GM18517 (cell line): Measurements from ENCODE around the gene MOCOS.
"Not testable (repeated sequence)": the region's sequence is repeated elsewhere in the genome, so short reads cannot be mapped to it uniquely, and the experiment has no call there.

Experiments used
- ATAC-seq: cut with Tn5 transposase; IDR thresholded peaks from one replicate; pipeline ENCODE4 v1.9.1; 2021; ENCODE audit warnings: mild to moderate bottlenecking, moderate library complexity; ENCODE audit not compliant: unreplicated experiment

MOCOS gene, protein sequence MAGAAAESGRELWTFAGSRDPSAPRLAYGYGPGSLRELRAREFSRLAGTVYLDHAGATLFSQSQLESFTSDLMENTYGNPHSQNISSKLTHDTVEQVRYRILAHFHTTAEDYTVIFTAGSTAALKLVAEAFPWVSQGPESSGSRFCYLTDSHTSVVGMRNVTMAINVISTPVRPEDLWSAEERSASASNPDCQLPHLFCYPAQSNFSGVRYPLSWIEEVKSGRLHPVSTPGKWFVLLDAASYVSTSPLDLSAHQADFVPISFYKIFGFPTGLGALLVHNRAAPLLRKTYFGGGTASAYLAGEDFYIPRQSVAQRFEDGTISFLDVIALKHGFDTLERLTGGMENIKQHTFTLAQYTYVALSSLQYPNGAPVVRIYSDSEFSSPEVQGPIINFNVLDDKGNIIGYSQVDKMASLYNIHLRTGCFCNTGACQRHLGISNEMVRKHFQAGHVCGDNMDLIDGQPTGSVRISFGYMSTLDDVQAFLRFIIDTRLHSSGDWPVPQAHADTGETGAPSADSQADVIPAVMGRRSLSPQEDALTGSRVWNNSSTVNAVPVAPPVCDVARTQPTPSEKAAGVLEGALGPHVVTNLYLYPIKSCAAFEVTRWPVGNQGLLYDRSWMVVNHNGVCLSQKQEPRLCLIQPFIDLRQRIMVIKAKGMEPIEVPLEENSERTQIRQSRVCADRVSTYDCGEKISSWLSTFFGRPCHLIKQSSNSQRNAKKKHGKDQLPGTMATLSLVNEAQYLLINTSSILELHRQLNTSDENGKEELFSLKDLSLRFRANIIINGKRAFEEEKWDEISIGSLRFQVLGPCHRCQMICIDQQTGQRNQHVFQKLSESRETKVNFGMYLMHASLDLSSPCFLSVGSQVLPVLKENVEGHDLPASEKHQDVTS

DNA sequence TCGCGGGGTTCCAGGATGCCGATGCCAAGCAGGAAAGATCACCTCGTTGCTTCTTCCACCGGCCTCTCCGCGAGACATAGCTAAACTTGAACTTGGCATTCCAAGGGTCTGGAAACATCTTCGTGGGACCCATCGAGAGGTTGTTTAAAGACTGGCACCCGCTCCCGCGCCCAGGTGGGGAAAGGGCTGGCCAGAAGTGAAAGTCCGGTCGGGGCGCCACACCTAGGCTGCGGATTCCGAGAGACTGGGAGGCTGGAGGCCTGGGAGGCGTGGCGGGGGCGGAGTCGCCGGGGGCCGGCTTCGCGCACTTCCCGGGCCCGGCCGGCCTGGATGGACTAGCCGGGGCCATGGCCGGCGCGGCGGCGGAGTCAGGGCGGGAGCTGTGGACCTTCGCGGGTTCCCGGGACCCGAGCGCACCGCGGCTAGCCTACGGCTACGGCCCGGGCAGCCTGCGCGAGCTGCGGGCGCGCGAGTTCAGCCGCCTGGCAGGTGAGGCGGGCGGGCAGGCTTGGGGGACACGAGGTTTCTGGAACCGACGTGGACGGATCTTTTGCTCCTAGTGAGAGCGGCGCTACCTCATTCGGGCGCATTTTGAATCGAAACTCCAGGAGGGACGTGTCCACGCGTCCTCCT is at the start of gene MOCOS:
TSS of gene MOCOS (plus strand) at position 305 of the 633 bp plus-strand sequence. CDS start at position 348, 43 bp downstream.
- ATAC-seq: no peak

DNA sequence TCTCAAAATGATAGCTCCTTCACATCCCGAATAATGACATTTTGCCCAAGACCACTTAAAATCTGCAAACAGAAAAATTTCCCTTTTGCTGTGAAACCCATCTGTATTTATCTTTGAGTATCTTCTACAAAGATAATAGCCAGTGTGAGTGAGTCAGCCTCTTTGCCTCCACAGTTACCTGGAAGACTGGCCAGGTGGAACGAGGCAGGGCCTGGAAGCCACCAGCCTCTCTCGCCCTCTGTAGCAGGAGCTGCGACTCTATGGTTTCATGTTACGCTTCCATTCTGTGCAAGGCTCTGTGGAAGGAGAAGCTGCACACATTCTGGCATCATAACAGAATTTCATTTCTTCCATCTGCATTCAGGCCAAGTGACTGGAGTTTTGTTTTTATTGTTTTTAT is 48.1 kb upstream of the MOCOS start:
- ATAC-seq: no peak

DNA sequence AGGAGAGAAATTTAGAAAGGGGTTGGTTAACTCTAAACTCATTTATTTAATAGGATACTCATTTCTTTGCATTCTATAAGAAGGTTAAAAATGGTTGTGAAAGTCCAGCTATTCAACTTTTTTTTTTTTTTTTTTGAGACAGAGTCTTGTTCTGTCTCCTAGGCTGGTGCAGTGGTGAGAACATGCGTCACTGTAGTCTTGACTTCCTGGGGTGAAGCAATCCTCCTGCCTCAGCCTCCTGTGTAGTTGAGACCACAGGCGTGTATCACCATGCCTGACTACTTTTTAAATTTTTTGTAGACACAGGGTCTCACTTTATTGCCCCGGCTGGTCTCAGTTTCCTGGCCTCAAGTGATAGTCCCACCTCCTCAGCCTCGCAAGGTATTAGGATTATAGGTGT is 45.7 kb upstream of the MOCOS start:
- no peak for ATAC-seq

DNA sequence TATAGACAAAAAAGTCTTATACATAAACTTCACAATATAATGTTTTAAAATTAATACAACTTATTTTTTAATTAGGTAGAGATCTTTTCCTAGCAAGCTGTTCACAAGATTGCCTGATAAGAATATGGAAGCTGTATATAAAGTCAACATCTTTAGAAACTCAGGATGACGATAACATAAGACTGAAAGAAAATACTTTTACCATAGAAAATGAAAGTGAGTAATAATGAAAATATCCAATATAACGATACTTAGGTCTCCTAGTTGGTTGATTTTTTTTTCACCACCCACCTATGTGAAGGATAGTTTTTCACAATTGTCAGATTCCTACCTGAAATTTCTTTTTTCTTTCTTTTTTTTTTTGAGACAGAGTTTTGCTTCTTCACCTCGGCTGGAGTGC is 44.5 kb upstream of the MOCOS start:
- no peak for ATAC-seq

DNA sequence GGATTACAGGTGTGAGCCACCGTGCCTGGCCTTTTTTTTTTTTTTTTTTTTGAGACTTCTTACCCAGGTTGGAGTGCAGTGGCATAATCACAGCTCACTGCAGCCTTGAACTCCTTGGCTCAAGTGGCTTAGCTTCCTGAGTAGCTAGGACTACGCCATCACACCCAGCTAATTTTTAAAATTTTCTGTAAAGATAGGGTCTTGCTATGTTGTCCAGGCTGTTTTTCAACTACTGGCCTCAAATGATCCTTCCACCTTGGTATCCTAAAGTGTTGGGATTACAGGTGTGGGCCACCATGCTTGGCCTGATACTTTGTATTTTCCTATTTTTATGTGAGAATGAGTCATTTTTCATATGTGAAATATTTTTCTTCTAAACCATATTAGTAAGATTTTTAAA is 43.9 kb upstream of the MOCOS start:
- ATAC-seq: no peak

DNA sequence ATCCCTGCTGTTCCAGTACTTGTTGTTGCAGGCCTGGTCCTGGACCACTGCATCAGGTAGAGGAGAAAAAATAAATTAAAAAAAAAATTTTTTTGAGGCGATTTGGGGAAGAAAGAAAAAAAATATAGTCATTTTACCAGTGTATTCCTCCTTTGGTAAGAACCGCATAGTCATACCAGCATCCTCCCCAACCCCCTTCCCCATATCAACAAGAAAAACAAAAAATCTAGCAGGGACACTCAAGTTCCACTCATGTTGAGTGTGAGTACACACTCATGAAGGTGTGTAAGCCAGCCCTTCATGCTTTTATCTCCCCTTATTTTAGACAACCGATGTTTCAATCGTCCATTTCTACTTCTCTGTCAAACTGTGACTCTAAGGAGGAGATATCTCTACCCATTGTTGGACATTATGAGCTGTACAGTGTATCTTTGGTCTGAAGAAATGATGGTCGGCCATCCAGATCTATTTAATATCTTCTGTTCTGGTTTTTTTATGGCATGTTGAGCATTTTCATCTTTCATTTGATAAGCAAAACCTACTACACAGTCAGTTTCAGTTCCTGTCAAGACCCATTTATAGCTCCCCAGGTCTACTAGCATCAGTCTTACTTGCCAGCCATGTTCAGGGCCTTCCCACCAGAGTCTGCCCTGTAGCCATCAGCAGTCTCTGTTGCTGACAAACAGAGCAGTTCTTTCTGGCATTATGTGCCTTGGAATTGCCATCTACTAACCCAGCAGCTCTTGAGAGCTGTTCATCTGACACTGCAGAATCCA is 37.6 kb upstream of the MOCOS start:
- ATAC-seq: peak; percentile 91

DNA sequence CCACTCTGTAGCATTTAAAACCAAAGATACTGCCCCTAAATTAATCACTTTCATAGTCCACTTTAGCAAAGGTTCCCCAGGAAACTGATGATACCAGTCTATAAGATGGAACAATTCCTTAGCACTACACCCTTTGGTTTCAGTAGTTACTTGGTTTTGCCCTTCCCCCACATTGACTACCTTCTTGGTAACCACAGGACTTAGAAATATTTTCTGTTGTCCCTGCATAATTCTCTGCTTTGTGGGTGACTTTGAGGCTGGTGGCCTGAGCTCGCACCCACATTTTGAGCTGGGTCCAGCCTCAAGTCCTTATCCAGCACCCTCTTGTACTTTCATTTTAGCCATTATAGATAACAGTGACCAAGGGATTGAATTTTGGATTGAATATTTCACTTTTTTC is 34.5 kb upstream of the MOCOS start:
- no peak for ATAC-seq

DNA sequence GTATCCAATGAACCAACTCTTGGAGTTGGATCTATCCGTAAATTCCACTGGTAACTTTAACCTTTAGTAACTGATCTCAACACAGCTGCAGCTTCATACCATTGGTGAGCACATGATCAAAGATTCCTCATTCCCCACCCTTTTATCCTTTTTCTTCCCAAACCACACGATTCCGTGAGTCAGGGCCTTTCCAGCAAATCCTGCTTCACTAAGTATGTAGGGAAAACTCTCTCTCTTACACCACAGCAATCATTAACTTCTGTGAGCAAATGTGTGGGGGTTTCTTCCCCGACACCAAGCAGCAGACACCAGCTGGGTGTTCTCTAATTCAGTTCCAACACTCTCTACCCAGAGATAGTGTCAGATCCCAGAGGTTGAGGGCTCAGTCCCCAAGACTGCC is 34.1 kb upstream of the MOCOS start:
- no peak for ATAC-seq

DNA sequence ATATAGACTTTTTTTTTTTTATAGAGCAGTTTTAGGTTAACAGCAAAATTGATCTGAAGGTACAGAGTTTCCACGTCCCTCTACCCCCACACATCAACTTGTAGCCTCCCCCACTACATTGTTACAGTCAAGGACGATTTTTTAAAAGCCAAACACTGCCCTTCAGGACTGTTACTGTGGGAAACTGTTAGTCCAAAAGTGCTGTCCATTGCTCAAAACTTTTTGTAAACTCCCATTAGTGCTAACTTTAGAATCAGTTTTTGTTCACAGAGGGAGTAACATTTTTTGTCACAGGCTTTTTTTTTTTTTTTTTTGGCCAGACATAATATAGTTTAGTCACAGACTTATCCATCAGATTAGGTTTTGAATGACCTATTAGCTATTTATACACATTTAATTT is 33.5 kb upstream of the MOCOS start:
- no peak for ATAC-seq

DNA sequence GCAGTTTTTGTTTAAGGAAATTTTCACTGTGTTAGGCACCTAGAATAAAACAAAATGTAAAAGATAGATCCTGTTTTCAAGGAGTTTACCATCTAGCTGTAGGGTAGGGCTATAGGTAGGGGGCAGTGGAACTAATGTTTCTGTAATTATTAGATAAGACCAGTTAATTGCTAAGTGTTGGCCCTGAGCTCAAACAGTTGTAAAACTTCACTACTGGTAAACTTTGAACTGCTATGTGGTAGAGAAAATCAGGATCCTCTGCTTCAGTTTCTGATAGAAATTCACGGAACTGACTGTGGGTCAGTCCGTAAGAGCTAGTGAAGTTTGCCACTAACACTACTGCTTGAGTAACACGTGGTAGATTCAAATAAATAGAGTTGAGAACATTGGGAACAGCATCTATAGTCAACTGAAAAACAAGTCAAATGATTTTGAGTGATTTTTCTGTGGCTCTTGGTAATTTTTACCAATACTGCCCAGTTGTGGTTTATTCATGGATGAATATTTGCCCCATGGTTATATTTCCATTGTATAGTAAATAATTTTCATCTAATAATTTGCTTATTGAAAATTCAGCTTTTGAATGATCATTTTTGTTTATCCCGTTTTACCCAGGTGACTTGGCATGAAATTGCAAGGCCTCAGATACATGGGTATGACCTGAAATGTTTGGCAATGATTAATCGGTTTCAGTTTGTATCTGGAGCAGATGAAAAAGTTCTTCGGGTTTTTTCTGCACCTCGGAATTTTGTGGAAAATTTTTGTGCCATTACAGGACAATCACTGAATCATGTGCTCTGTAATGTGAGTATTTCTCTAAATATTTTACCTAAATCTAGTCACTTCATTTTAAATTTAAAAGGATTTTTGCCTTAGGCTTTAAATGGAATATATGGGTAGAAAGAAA is 31.2 kb upstream of the MOCOS start:
- no peak for ATAC-seq

DNA sequence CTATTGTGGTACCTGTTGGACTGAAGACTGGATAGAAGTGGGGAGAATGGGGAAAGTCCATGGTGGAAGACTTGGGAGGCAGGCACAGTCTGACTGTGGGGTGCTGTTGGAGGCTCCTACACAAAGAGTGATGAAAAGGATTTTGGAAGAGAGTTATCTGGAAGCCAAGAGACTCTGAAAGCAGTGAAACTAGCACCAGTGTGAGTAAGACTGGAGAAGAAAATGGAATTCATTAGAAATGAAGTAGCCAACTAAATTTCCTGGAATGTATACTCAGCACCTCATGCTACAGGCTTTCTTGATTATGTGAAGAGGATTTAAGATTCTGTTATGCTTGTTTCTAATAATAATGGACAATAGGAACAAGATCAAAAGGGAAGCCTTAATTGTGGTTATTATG is 29.9 kb upstream of the MOCOS start:
- ATAC-seq: no peak

DNA sequence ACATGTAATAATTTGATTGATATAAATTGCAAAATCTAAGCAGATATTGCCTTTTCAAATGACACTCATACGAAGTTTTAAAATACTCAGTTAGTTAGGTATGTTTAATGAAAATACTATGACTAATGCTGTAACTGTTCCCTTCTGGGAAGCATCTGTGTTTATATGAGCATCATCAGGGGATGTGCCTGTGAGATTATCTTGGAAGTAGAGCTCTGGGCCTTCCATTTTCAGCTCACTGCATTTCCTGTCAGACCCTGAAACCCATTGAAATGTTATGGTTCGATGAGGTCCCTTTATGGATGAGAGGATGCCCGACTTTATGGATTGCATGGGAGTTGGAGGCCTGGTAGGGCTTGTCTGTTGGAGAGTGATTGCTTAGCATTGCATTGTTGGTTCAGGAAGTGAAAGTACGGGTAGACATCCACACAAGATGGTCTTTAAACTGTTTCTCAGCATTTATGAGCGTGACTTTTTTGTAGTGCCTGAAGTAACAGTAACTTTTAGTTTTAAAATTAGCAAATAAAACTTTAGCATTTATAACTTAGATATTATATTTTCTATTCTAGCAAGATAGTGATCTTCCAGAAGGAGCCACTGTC is 28.9 kb upstream of the MOCOS start:
- no peak for ATAC-seq

DNA sequence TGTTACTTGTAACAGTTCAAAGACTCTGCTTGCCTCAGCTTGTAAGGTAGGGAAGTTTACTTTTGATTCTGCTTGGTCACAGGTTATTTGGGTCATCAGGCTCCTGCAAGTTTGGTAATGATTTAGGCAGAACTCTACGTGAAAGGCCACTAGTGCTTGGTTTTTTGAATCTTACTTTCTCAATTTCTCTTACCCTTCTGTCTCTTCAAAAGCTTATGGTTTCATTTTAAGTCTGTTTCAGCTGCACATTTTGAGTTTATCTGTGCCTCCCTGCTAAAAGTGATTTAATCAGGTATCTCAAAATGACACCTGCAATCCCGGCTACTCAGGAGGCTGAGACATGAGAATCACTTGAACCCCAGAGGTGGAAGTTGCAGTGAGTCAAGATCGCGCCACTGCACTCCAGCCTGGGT is 26.3 kb upstream of the MOCOS start:
- no peak for ATAC-seq

DNA sequence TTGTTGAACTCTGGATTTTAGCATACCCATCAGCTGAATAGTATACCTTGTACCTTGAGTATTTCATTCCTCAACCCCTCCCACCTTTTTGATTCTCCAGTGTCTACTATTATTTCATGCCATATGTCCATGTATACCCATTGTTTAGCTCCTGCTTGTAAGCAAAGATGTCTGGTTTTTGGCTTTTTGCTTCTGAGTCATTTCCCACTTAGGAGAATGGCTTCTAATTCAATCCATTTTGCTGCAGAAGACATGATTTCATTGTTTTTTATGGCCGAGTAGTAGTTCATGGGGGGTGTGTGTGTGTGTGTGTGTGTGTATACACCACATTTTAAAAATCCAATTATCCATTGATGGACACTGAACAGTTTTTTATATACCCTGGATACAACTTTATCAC is 24.3 kb upstream of the MOCOS start:
- no peak for ATAC-seq

DNA sequence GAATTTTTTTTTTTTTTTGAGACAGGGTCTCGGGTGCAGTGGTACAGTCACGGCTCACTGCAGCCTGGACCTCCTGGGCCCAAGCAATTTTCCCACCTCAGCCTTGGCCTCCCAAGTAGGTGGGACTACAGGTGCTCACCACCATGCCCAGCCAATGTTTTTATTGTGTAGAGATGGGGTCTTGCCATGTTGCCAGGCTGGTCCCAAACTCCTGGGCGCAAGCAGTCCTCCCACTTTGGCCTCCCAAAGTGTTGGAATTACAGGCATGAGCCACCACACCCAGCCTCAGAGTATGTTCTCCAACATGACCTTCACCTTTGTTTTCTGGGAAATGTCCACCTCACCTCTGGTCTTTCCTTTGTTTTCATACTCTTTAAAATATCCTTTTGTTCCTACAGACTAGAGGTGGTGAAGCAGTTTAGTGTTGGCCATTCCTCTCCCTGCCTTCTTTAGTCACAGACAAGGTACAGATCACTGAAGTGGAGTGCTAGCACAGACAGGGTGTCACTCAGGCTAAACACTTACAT is 19.5 kb upstream of the MOCOS start:
- no peak for ATAC-seq

DNA sequence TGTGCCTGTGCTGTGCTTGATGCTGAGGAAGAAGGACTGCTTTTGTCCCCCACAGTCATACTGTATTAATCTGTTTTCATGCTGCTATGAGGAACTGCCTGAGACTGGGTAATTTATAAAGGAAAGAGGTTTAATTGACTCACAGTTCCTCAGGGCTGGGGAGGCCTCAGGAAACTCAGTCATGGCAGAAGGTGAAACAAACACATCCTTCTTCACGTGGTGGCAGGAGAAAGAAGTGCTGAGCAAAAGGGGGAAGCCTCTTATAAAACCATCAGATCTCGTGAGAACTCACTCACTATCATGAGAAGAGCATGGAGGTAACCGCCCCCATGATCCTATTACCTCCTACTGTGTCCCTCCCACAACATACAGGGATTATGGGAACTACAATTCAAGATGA is 19.0 kb upstream of the MOCOS start:
- ATAC-seq: not testable (repeated sequence)

DNA sequence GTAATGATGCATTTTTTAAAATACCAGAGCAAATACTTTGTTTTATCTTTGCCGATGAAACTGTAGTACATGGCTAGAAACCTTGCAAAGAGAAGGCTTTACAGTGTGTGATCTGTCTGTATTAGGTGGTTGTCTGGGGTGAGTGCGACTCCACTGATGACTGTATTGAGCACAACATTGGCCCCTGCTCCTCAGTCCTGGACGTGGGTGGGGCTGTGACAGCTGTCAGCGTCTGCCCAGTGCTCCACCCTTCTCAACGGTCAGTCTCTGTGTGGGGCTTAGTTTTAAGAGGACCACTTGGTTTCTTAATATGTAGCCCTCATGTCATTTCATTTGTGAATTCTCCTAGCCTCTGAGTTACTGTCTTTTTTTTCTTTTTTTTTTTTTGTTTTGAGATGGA is 17.4 kb upstream of the MOCOS start:
- no peak for ATAC-seq

DNA sequence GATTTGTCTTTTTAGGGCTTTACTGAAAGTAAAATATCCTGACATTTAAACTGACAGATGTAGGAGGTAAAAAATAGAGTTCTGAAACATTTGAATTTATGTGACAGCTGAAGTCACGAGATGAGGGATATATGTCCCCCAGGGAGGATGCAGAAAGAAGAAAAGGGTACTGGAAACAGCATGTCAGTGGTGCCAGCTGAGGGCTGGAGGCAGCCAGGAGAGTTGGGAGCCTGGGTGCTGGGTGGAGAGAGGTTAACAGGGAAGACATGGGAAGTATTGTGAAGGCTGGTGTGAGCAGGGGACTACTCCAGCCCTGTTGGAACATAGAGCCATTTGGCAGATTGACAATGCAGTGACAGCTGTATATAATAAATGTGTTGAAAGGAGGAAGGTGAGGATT is 11.8 kb upstream of the MOCOS start:
- no peak for ATAC-seq

DNA sequence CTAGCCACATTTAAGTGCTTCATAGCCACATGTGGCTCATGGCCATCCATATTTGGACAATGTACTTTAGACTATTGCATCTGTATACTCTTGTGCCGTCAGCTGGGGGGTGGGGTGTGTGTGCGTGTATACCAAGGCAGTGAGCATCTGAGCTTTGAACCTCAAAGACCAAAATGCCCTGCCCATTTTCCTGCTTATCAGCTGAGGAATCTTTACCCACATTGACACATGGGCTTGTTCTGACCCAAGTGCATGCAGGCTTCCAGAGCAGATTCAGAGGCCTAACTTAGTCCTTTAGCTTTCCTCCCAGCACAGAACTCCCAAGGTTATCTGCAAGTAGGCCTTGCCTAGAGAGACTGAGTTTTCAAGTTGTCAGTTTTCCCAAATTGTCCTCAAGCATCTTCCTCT is 11.1 kb upstream of the MOCOS start:
- no peak for ATAC-seq
